ENCODE results near the gene APPL2. TPM values are rescaled to one million over a fixed set of nuclear protein-coding genes. Genes with fewer than 3 reads are reported as not detected.

Gene APPL2
- total RNA-seq, 2 experiments from 2014 or later = 12.7 to 13.5 TPM

GRCh38 chr12:105171691-105172436, 64.1 kb downstream of the APPL2 start:
- Mint-ChIP-seq H3K27ac (peak overlapping the region; percentile 64), H3K4me1 (ENCODE audit: low read depth) (no peaks in the 10 kb centered on the region), H3K36me3 (ENCODE audit: low read depth) (peaks cover 8% of the 10 kb centered on the region), H3K9me3 (no peaks in the 10 kb centered on the region), H3K4me3 (no peak overlapping the region), H3K27me3 (ENCODE audit: low read depth) (no peaks in the 10 kb centered on the region)
- no peak for DNase-seq
- CTCF ChIA-PET = interaction anchor here (0.7 kb wide), 1 partner anchor 1210 kb away, joined by 4 read pairs; no protein-coding TSS in a partner anchor
- intact Hi-C loops (cut with micrococcal nuclease) = no loop called here

GRCh38 chr12:105170139-105170538, 65.8 kb downstream of the APPL2 start:
- H3K27me3 Mint-ChIP-seq (ENCODE audit: low read depth) = no peaks in the 10 kb centered on the region
- DNase-seq = no peak
- no peak overlapping the region for H3K4me3 Mint-ChIP-seq
- no peak overlapping the region for H3K27ac Mint-ChIP-seq
- CTCF ChIA-PET = no interaction called here
- no peaks in the 10 kb centered on the region for H3K9me3 Mint-ChIP-seq
- H3K36me3 Mint-ChIP-seq (ENCODE audit: low read depth) = peaks cover 10% of the 10 kb centered on the region
- intact Hi-C loops (cut with micrococcal nuclease) = no loop called here
- no peaks in the 10 kb centered on the region for H3K4me1 Mint-ChIP-seq (ENCODE audit: low read depth)

GRCh38 chr12:105168006-105168405, 68.0 kb downstream of the APPL2 start:
- CTCF ChIA-PET = no interaction called here

GRCh38 chr12:105167346-105167745, 68.6 kb downstream of the APPL2 start:
- intact Hi-C loops (cut with micrococcal nuclease) = no loop called here
- peaks cover 4% of the 10 kb centered on the region for H3K4me1 Mint-ChIP-seq (ENCODE audit: low read depth)
- H3K9me3 Mint-ChIP-seq = no peaks in the 10 kb centered on the region
- H3K27me3 Mint-ChIP-seq (ENCODE audit: low read depth) = no peaks in the 10 kb centered on the region
- DNase-seq = no peak
- H3K27ac Mint-ChIP-seq = no peak overlapping the region
- CTCF ChIA-PET = no interaction called here
- no peak overlapping the region for H3K4me3 Mint-ChIP-seq
- peaks cover 8% of the 10 kb centered on the region for H3K36me3 Mint-ChIP-seq (ENCODE audit: low read depth)

More at GRCh38 chr12:105168006-105168405, 68.0 kb downstream of the APPL2 start:
- H3K4me1 Mint-ChIP-seq (ENCODE audit: low read depth) = peaks cover 4% of the 10 kb centered on the region
- H3K9me3 Mint-ChIP-seq = no peaks in the 10 kb centered on the region
- H3K4me3 Mint-ChIP-seq = no peak overlapping the region
- peaks cover 9% of the 10 kb centered on the region for H3K36me3 Mint-ChIP-seq (ENCODE audit: low read depth)
- DNase-seq = no peak
- intact Hi-C loops (cut with micrococcal nuclease) = no loop called here
- no peaks in the 10 kb centered on the region for H3K27me3 Mint-ChIP-seq (ENCODE audit: low read depth)
- no peak overlapping the region for H3K27ac Mint-ChIP-seq

GRCh38 chr12:105166736-105167135, 69.2 kb downstream of the APPL2 start:
- H3K27ac Mint-ChIP-seq = no peak overlapping the region
- no peak overlapping the region for H3K4me3 Mint-ChIP-seq
- CTCF ChIA-PET = no interaction called here
- H3K27me3 Mint-ChIP-seq (ENCODE audit: low read depth) = no peaks in the 10 kb centered on the region
- peaks cover 7% of the 10 kb centered on the region for H3K36me3 Mint-ChIP-seq (ENCODE audit: low read depth)
- H3K4me1 Mint-ChIP-seq (ENCODE audit: low read depth) = peaks cover 4% of the 10 kb centered on the region
- intact Hi-C loops (cut with micrococcal nuclease) = no loop called here
- H3K9me3 Mint-ChIP-seq = no peaks in the 10 kb centered on the region
- no peak for DNase-seq

GRCh38 chr12:105164068-105164467, 71.9 kb downstream of the APPL2 start:
- no peak overlapping the region for H3K27ac Mint-ChIP-seq
- intact Hi-C loops (cut with micrococcal nuclease) = no loop called here

GRCh38 chr12:105162174-105162573, 73.8 kb downstream of the APPL2 start:
- H3K36me3 Mint-ChIP-seq (ENCODE audit: low read depth) = peaks cover 11% of the 10 kb centered on the region
- peaks cover 8% of the 10 kb centered on the region for H3K4me1 Mint-ChIP-seq (ENCODE audit: low read depth)
- intact Hi-C loops (cut with micrococcal nuclease) = no loop called here
- no peaks in the 10 kb centered on the region for H3K9me3 Mint-ChIP-seq
- no peak overlapping the region for H3K27ac Mint-ChIP-seq
- CTCF ChIA-PET = interaction anchor here (0.9 kb wide), 1 partner anchor 17 kb away, joined by 4 read pairs; no protein-coding TSS in a partner anchor
- no peak overlapping the region for H3K4me3 Mint-ChIP-seq
- H3K27me3 Mint-ChIP-seq (ENCODE audit: low read depth) = no peaks in the 10 kb centered on the region
- no peak for DNase-seq

More at GRCh38 chr12:105164068-105164467, 71.9 kb downstream of the APPL2 start:
- Mint-ChIP-seq H3K27me3 (ENCODE audit: low read depth) (no peaks in the 10 kb centered on the region), H3K9me3 (no peaks in the 10 kb centered on the region), H3K4me1 (ENCODE audit: low read depth) (peaks cover 7% of the 10 kb centered on the region), H3K4me3 (no peak overlapping the region), H3K36me3 (ENCODE audit: low read depth) (peaks cover 11% of the 10 kb centered on the region)
- DNase-seq = no peak
- CTCF ChIA-PET = no interaction called here

- Mint-ChIP-seq H3K9me3 (no peaks in the 10 kb centered on the region), H3K4me3 (no peak overlapping the region), H3K36me3 (ENCODE audit: low read depth) (peaks cover 18% of the 10 kb centered on the region), H3K27me3 (ENCODE audit: low read depth) (no peaks in the 10 kb centered on the region), H3K4me1 (ENCODE audit: low read depth) (peaks cover 7% of the 10 kb centered on the region), H3K27ac (no peak overlapping the region)
- CTCF ChIA-PET = no interaction called here
- intact Hi-C loops (cut with micrococcal nuclease) = no loop called here
- no peak for DNase-seq
Measured at GRCh38 chr12:105158876-105159275, 77.1 kb downstream of the APPL2 start.

- Mint-ChIP-seq H3K27ac (no peak overlapping the region), H3K36me3 (ENCODE audit: low read depth) (peaks cover 16% of the 10 kb centered on the region)
- CTCF ChIA-PET = no interaction called here
Measured at GRCh38 chr12:105157606-105158005, 78.4 kb downstream of the APPL2 start.

GRCh38 chr12:105156260-105156659, 79.7 kb downstream of the APPL2 start:
- H3K9me3 Mint-ChIP-seq = no peaks in the 10 kb centered on the region
- no peak for DNase-seq
- intact Hi-C loops (cut with micrococcal nuclease) = no loop called here
- no peaks in the 10 kb centered on the region for H3K27me3 Mint-ChIP-seq (ENCODE audit: low read depth)
- H3K4me3 Mint-ChIP-seq = no peak overlapping the region
- peaks cover 16% of the 10 kb centered on the region for H3K36me3 Mint-ChIP-seq (ENCODE audit: low read depth)
- H3K4me1 Mint-ChIP-seq (ENCODE audit: low read depth) = peaks cover 5% of the 10 kb centered on the region
- CTCF ChIA-PET = no interaction called here
- H3K27ac Mint-ChIP-seq = no peak overlapping the region

More at GRCh38 chr12:105157606-105158005, 78.4 kb downstream of the APPL2 start:
- intact Hi-C loops (cut with micrococcal nuclease) = no loop called here
- no peaks in the 10 kb centered on the region for H3K9me3 Mint-ChIP-seq
- DNase-seq = no peak
- H3K4me3 Mint-ChIP-seq = no peak overlapping the region
- H3K4me1 Mint-ChIP-seq (ENCODE audit: low read depth) = peaks cover 5% of the 10 kb centered on the region
- H3K27me3 Mint-ChIP-seq (ENCODE audit: low read depth) = no peaks in the 10 kb centered on the region

GRCh38 chr12:105142259-105142658, 93.7 kb downstream of the APPL2 start:
- no peak for DNase-seq
- intact Hi-C loops (cut with micrococcal nuclease) = no loop called here
- Mint-ChIP-seq H3K27me3 (ENCODE audit: low read depth) (no peaks in the 10 kb centered on the region), H3K4me3 (no peak overlapping the region), H3K36me3 (ENCODE audit: low read depth) (peaks cover 19% of the 10 kb centered on the region), H3K9me3 (no peaks in the 10 kb centered on the region), H3K27ac (no peak overlapping the region), H3K4me1 (ENCODE audit: low read depth) (no peaks in the 10 kb centered on the region)
- CTCF ChIA-PET = no interaction called here

- CTCF ChIA-PET = interaction anchor here (0.7 kb wide), 1 partner anchor 241 kb away, joined by 3 read pairs; no protein-coding TSS in a partner anchor
- intact Hi-C loops (cut with micrococcal nuclease) = no loop called here
- H3K27ac Mint-ChIP-seq = no peak overlapping the region
Measured at GRCh38 chr12:105141320-105141922, 94.6 kb downstream of the APPL2 start.

GRCh38 chr12:105138248-105138647, 97.7 kb downstream of the APPL2 start:
- CTCF ChIA-PET = interaction anchor here (0.6 kb wide), 1 partner anchor 200 kb away, joined by 3 read pairs; no protein-coding TSS in a partner anchor
- Mint-ChIP-seq H3K4me3 (no peak overlapping the region), H3K9me3 (no peaks in the 10 kb centered on the region), H3K27me3 (ENCODE audit: low read depth) (no peaks in the 10 kb centered on the region), H3K27ac (no peak overlapping the region), H3K36me3 (ENCODE audit: low read depth) (peaks cover 25% of the 10 kb centered on the region), H3K4me1 (ENCODE audit: low read depth) (peaks cover 9% of the 10 kb centered on the region)
- intact Hi-C loops (cut with micrococcal nuclease) = no loop called here
- DNase-seq = no peak

More at GRCh38 chr12:105141320-105141922, 94.6 kb downstream of the APPL2 start:
- no peak overlapping the region for H3K4me3 Mint-ChIP-seq
- peaks cover 22% of the 10 kb centered on the region for H3K36me3 Mint-ChIP-seq (ENCODE audit: low read depth)
- H3K4me1 Mint-ChIP-seq (ENCODE audit: low read depth) = peaks cover 3% of the 10 kb centered on the region
- no peak for DNase-seq
- H3K27me3 Mint-ChIP-seq (ENCODE audit: low read depth) = no peaks in the 10 kb centered on the region
- H3K9me3 Mint-ChIP-seq = no peaks in the 10 kb centered on the region

Measured in activated naive CD4-positive, alpha-beta T cell treated with anti-CD3 and anti-CD28 coated beads for 36 hours (primary cell).